ENCODE measurements around the gene C10orf143.
A peak's percentile ranks its signal among the peaks of the same experiment; 100 is the strongest.
"Not testable (repeated sequence)": the region's sequence is repeated elsewhere in the genome, so short reads cannot be mapped to it uniquely, and the experiment has no call there.

The C10orf143 gene

DNA sequence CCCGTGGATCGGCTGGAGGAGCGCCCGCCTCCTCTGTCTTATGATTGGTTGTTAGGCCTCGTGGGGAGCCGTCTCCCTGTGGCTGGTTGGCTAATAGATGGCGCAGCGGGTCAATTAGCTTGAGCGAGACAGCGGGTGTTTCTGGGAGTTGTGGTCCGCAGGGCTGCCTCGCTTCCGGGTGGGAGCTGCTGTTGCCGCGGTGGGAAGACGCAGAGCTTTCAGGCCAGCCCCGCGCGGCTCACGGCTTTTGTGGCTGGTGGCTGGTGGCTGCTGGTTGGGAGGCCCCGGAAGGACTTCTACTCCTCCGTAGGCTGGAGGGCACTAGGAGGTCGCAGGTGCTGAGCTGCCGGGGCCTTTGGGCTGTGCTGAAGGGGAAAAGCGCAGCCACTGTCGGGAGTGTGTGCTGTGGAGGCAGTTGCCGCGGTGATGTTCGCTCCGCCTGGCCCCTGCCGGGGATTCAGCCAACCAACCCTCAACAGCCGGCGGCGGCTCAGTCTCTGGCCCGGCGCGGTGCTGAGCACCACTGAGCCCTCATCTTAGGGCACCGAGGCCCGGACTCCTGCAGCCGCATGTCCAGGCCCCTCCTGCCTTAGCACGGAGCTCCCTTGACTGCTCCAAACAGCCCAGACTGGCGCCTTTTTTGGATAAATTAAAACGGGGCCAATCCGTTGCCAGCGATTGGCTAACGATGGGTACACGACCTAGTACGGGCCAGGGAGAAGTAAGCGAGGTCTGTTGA lies 652 bp upstream of the C10orf143 start:
- DNase-seq (ENCODE audit: low read depth): peak; percentile 88

DNA sequence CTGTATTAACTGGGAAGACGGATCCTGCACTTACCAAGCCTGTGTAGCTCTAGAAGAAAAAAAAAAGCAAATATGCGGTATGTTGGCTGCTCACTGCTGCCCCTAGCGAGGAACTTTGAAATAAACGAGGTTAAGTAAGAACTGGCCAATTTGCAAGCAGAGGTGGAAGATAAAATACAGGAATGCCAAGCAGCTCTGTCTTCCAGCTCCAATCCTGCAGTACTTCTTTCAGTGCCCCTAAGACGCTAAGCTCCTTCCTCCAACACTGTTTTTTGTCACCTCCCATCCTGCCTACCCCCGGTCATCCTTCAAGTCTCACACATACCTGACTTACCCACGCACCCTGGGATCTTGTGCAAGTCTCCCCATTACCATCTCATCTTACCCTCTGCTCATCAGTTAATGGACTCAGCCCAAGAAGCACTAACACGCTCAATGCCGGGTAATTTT lies 809 bp downstream of the C10orf143 start:
- DNase-seq (ENCODE audit: low read depth): peak; percentile 33

DNA sequence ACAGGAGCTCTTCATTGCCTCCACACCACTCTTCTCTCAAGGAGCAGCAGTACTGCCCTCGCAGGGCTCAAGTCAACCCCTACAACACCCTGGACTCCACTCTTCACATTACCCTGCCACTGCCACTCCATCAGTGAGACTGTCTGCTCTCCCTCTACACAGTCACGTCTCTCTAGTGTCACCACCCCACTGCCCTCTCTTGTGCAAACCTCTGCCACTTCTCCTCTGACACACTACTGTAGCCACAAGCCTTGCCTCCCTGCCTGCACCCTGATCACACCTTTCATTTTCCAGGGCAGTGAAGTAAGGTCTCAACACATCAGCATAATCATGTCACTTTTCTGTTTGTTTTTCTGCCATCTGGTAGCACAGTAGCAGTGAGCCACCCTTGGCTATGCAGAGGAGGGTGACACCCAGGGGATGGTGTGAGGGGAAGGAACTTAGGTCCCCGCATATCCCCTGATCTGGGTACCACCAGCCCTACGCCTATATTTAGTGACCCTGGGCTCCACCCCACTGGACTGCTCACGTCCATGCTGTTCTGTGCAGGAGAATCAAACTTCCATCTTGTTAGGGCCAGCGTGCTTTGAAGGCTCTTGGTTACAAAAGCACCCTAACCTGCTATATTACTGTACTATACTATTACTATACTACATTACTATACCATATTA lies 1.6 kb downstream of the C10orf143 start:
- no peak for DNase-seq (ENCODE audit: low read depth)

DNA sequence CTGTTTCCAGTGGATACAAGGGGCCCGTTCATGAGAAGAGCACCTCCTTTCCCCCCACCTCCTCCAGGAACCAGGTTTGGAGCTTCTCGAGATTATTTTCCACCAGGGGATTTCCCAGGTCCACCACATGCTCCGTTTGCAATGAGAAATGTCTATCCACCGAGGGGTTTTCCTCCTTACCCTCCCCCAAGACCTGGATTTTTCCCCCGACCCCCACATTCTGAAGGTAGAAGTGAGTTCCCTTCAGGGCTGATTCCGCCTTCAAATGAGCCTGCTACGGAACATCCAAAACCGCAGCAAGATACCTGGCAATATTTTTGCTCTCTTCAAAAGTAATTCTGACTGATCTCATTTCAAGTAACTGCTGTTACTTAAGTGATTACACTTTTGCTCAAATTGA lies 2.5 kb downstream of the C10orf143 start:
- DNase-seq (ENCODE audit: low read depth): not testable (repeated sequence)

DNA sequence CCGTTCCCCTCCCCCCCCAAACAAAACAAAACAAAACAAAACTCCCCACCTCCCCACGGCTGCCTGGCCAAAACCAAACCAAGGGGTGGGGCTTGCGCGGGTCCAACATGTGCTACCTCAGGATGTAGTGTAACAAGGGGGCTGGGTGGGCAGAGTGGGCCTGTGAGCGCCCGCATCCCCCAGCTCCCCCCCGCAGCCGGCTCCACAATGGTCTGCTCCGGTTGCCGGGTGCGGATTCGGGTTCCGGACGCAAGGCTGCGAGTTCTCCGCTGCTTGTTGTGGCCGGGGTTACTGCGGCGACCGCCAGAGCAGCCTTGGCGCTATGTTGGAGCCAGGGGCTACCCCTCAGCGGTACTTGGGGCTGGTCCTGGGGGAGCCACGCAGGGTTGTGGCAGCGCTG lies 4.9 kb downstream of the C10orf143 start:
- no peak for DNase-seq (ENCODE audit: low read depth)

DNA sequence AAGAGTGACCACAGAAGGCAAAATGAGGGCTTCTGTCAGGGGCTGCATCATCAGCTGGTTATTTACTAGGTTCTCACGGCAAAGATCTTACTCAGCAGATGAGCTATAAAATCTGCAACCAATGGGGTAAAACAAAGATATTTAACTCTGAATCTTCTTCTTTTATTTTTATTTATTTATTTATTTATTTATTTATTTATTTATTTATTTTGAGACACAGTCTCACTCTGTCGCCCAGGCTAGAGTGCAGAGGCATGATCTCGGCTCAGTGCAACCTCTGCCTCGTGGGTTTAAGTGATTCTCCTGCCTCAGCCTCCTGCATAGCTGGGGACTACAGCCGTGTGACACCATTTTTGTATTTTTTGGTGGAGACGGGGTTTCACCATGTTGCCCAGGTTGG lies 11.3 kb downstream of the C10orf143 start:
- no peak for DNase-seq (ENCODE audit: low read depth)

DNA sequence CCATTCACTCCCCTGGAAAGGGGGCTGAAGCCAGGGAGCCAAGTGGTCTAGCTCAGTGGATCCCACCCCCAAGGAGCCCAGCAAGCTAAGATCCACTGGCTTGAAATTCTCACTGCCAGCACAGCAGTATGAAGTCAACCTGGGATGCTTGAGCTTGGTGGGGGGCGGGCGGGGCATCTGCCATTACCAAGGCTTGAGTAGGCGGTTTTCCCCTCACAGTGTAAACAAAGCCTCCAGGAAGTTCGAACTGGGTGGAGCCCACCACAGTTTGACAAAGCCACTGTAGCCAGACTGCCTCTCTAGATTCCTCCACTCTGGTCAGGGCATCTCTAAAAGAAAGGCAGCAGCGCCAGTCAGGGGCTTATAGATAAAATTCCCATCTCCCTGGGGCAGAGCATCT lies 20.1 kb downstream of the C10orf143 start:
- DNase-seq (ENCODE audit: low read depth): not testable (repeated sequence)

DNA sequence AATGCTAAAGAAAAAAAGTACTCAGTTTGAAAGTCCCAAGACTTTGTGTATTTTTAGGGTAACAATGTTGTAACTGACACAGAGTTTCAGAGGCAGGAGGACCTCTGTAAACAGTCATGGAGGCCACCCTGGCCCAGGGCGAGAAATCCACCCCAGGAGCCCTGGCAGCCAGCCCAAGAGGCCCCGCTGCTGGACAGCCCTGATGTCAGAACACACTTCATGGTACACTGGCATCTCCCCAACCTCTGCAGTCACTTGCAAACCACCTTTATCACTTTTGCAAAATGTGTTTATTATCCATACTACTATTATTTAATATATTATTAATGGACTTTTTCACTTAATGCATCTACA lies 30.2 kb downstream of the C10orf143 start:
- no peak for DNase-seq (ENCODE audit: low read depth)

DNA sequence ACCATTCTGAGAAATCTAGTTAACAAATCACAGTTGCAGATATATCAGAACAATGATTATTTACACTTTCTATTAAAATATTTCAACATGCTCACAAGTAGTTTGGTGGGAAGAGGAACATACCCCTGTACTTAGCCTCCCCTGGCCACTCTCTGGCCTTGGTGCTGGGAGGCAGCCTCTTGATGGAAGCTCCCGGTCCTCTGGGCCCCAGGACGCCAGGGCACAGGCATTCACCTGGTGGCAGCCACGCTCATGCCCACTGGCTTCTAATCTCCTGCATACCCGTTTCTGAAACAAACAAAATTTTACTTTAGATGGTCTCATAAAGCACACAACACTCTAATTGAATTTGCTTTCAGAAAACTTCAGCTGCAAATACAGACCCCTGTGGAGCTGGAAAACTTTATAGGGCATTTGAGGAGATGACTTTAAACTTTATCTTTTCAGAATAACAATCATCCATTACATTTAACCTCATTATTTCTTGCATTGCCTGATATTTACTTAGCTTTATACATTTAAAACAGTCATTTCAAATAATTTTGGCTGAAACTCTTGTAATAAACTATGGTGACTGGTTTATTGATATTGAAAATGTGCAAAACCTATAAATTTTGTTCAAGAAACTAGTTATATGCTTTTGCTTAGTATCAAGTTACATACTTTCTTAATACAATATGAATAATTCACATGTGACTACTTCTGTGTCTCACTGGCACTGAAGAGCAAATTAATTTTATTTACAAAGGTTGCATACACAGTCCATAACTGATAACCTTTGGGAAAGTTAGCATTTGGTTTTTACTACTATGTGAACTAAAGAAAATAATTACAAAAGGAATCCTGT lies 30.8 kb downstream of the C10orf143 start:
- no peak for DNase-seq (ENCODE audit: low read depth)

DNA sequence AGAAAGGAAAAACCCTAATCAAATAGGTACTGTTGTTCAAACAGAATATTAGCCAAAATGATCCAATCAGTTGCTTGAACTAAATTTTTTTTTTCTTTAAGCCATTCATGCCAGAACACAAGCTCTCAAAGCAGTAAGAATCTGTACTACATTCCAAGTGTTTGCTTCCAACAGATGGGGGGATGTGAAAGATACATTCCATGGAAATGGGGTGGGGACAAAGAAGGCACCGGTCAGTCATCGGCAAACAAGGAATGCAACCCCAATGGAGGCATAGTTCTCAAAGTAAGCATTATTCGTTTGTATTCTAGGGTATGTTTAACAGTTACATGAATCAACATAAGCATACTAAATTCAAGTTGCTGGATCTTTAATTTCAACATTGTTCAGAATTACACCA lies 32.5 kb downstream of the C10orf143 start:
- no peak for DNase-seq (ENCODE audit: low read depth)

DNA sequence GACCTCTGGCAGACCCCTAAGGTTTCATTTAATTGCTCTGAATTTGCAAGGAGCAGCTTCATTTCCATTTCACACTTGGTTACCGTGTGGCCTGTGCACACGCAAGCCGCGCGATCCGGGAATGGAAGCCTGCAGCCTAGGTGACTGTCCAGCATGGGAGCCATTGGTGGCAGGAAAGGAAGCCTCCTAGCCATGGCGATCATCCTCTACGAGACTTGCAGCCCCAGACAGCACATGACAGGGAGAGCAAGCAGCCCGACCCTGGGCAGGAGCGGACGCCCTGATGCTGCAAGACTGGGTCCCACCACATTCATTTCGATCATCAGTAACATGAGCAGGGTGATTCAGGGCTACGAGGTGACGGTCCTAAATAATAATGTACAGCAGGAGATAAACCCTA lies 33.9 kb downstream of the C10orf143 start:
- DNase-seq (ENCODE audit: low read depth): no peak

DNA sequence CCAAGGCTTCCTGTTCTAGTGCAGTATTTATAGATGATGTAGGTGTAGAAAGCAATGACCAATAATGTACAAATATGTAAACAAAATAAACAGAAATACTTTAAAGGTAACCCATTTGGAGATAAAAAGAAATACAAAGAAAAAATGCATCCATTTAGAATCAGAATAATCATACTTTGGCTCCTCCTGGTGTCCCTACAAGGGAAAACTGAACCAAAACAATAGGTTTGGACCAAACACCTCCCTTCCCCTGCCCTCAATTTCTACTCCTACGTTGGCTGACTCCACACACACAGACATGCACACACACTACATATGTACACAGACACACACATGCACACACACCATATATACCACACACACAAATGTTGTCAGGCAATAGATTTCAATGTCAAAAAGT lies 36.0 kb downstream of the C10orf143 start:
- no peak for DNase-seq (ENCODE audit: low read depth)

DNA sequence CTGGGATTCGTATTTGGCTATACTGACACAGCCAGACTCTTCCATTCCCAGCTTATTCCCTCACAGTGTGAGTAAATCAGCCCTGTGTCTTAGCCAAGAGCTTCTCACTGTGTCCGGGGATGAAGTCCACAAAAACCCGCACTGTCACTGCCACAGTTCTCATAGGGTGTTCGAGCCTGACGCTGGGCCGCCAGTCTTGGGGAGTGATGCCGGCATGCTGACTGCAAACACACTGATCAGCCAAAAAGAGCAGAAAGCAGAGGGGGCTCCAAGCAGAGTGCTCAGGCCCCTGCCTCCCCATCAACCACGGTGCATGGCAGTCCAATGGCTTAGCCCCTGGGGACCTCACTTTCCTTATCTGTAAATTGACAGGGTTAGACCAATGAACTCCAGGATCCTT lies 36.7 kb downstream of the C10orf143 start:
- no peak for DNase-seq (ENCODE audit: low read depth)

DNA sequence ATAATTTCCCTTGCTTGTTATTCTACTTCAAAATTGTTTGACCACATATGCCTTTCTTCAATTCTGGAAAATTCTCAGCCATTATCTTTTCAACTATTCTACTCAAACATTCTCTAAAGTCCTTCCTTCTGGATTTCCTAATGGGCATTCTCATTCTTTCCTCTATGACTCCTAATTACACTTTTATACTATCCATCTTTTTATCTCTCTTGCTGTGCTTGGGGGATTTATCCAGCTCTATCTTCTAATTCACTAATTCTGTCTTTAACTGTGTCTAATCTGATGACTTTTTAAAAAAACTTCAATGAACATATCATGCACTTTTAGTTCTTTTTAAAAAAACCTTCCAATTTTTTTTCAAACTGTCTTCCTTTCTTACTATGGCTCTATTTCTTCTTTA lies 38.4 kb downstream of the C10orf143 start:
- DNase-seq (ENCODE audit: low read depth): no peak

DNA sequence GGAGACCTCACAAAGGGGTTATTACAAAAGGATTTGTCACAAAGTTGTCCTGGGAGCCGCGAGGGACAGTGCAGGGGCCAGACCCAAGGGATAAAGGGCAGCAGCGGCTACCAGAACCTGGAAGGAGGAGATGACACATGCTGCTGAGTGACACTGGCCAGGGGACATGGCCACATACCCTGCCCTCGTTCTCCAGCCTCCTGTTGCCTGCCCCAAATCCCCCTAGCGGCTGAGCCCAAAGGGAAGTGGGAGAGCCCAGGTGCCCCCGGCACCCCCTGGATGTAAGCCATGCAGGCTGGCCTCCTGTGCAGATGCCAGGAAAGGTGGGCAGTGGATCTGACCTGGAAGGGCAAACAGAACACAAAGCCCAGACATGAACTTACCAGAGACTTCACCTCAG lies 42.7 kb downstream of the C10orf143 start:
- DNase-seq (ENCODE audit: low read depth): no peak

DNA sequence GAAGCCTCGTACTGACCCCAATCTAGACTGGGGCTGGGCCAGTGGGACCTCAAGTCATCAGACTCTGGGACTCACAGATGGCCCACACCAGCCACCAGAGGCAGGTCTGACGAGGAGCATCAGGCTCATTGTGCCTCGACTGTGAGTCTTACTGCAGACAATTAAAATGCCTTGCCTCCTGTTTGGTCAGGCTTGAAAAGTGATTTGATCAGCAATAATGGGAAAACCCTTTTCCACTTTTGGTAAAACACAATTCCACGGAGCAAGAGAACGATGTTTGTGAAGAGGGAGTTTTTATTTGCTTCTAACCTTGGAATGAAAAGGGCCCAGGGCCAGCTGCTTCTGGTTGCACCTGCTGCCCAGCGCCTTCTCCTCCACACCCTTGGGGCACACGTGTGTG lies 43.9 kb downstream of the C10orf143 start:
- no peak for DNase-seq (ENCODE audit: low read depth)

DNA sequence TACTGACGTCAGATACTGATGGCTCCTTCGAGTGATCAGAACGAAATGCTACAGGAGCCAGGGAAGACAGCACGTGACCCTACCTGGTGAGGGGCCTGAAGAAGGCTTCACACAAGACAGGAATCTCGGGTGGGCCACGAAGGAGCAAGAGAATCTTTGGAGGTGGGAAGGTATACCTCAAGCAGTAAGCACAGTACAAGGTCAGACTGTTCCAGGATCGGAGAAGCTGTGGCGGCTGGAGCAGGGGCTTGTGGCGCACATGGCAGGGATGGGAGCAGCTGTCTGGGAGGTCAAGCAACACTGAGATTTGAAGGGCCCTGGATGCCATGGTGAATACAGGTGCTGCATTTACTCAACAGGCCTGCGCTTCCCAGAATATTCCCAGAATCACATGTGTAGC lies 45.4 kb downstream of the C10orf143 start:
- DNase-seq (ENCODE audit: low read depth): no peak

DNA sequence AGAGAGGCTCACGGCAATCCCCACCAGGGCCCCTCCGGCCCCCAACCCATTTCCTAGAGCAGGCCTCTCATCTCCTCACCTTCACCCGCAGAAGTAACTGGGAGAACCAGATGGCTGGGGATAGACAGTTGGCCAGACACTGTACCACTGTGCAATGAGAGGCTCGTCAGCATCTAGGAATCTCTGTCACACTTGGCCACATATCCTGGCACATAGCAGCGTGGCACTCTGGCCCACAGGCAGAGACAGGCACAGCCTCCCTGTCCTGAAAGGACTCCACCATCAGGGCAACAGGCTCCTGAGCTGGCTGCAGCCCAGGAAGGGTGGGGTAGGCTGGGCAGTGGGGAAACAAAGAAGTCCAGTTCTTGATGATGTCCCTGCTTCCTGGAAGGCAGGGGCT lies 45.8 kb downstream of the C10orf143 start:
- DNase-seq (ENCODE audit: low read depth): no peak

DNA sequence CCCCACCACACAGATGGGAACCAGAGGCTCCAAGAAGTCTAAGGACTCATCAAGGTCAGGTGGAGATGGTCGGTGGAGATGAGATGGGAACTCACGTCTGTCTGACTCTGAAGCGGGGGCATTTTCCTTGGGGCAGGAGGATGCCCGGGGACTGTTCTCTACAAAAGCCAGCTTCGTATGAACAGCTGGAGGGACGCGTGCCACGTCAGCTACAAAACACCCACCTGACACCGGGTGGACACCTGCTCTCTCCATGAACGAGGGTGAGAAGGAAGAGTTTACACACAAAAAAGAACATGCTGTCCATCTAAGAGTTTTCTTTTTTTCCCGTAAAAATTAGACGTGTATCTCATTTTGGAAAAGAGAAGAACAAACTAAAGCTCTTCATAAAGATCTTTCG lies 47.7 kb downstream of the C10orf143 start:
- DNase-seq (ENCODE audit: low read depth): no peak

DNA sequence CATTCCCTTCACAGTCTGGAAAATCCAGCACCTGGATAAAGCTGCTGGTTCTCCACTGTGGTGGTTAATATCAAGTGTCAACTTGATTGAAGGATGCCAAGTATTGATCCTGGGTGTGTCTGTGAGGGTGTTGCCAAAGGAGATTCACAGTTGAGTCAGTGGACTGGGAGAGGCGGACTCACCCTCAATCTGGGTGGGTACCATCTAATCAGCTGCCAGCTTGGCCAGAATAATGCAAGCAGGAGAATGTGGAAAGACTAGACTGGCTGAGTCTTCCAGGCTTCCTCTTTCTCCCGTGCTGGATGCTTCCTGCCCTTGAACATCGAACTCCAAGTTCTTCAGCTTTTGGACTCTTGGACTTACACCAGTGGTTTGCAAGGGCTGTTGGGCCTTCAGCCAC lies 48.4 kb downstream of the C10orf143 start:
- no peak for DNase-seq (ENCODE audit: low read depth)

DNA sequence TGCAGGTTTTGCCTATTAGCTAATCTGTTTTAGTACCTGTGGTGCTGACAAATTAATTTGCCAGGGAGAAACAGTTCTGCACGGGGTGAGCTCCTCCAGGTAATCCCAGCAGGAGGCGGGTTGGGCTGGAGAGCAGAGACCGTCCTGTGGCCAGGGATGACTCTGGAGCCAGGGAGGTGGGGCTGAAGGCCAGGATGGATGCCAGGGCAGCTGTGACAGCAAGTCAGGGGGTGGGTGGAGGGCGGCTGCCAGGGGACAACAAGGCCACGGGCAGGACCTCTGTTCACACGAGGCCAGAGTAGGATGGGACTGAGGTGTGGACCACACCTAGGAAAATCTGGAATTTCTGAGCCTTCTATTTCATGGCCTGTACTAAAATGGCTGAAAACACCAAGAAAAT lies 48.9 kb downstream of the C10orf143 start:
- DNase-seq (ENCODE audit: low read depth): no peak

DNA sequence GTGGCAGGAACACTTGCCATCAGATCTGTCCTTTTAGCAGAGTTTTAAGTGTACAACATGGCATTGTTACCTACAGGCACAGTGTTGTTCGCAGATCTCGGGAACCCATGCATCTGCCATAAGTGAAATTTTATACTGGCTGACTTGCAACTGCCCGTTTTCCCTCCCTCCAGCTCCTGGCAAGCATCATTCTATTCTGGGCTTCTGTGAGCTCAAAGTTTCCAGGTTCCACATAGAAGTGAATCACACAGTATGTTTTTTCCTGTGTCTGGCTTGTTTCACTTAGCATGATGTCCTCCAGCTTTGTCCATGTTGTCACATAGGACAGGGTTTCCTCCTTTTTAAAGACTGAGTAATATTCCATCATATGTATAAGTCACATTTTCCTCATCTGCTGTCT lies 56.6 kb downstream of the C10orf143 start:
- no peak for DNase-seq (ENCODE audit: low read depth)

DNA sequence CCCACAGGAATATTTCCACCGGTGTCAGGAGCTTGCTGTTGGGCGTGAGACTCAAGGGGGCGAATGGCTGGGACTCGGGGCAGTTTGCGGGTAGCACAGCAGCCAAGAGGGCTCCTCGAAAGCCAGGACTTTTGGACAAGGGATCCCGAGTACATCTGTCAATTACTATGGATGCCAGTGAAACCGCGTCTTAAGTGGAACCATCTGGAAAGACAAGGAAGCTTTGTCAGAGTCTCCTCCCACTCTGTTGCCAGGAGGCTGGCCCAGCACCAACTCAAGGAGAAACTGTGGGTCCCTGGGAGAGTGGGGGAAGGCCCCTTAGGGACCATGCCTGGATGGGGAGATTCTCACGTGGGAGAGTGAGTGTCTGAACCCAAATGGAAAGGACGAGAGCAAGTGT lies 57.1 kb downstream of the C10orf143 start:
- DNase-seq (ENCODE audit: low read depth): no peak
